Ureter (tissue), 1 donor: ENCODE results near the gene KCTD8. TPM values are rescaled to one million over a fixed set of nuclear protein-coding genes. Genes with fewer than 3 reads are reported as not detected.
"Not testable (repeated sequence)": the region's sequence is repeated elsewhere in the genome, so short reads cannot be mapped to it uniquely, and the experiment has no call there.

Source experiments
- DNase-seq: peaks from one replicate; pipeline ENCODE4 v3.0.0-alpha.2; 2020; ENCODE audit warnings: low spot score
- total RNA-seq: library from RNA; stranded (reverse); gene quantifications from one replicate; pipeline ENCODE4 v1.2.4, GENCODE V29; 2023
- donor health status: DM: yes; HTN: yes; CAD: no.

The KCTD8 gene
- total RNA-seq, 1 donor from 2014 or later = 1.0 TPM

DNA sequence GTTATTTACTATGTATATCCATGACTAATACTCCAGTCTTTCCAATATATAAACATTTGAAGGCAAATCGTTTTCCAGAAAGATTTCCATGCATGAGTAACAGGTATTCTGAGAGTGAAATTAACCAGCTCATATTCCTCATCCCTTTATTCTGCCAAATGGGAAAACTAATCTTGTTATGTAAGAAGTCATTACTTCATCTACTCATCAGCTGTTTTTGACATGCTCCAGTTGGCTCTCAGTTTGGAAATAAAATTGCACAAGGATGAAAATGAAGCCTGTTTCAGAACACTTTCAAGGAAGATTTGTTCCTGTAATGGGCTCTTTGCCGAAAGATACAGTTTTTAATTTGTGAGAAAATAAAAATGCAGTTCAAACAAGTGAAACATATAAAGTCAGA, 121.9 kb downstream of the KCTD8 start:
- DNase-seq = no peak

DNA sequence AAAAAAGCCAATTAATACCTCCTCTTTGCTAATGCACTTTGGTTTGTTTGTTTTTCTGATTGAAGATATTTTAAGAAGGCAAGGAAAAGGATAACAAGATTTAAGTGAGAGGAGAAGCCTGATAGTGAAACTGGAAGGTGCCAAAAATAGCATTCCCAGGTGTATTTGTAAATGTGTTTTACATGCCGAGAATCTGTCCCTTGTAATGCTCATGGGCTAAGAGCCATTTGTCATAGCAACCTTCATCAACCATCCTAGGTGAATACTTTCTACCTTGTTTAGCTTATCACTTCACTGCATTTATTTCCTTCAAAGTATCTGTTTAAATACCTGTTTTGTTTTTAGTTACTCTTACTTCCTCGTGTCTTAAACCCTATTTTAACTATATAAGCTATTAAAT, 127.8 kb downstream of the KCTD8 start:
- no peak for DNase-seq

DNA sequence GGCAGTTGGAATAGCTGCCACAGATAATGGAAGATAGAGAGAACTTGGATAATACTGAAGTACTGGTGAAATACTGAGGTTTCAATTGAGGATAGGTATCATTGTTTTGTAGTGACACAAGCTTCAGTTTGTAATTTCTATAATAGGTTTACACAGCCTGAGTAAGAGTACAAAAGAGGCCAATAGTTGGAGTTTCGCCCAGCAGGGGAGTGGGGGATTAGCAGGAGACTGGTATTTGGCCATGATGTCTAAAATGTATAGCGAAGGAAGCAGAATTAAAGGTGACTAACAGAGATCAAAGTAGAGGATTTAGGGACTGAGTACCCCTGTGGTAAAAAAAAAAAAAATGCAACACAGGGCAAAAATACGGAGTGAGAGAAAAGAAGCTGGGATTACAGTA, 129.5 kb downstream of the KCTD8 start:
- no peak for DNase-seq

DNA sequence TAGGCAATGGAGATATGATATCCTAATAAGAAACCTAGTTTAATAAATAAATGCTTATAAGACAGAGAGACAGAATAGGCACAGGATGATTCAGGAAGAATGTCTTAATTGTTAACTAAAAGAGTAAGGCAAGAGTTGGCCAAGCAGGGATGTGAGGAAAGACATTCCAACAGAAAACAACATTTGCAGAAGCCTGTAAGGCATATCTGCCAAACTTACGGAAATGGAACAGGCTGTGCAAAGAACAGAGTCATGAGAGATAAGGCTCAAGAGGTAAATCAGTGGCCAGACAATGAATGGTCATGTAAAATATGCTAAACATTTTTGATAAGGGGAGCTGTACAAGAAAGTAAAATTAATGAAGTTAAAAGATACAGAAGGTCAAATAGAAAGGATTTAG, 134.9 kb downstream of the KCTD8 start:
- DNase-seq = no peak

DNA sequence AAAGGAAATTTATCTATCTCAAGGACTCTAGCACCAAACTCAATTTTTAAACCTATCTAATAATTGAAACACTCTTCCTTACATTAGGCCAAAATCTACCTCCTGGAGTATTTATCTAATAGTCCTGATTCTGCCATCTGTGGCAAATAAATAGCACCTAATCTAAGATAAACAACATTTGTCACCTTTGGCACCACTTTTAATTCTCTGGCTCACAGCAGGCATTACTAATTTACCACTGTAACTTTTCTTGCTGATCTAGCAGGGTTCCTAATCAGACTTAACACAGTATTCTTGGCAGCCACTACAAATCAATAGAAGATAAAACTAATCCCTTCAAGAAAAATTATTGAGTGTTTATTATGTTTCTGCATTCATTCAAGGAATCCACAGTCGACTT, 161.1 kb downstream of the KCTD8 start:
- DNase-seq = no peak

DNA sequence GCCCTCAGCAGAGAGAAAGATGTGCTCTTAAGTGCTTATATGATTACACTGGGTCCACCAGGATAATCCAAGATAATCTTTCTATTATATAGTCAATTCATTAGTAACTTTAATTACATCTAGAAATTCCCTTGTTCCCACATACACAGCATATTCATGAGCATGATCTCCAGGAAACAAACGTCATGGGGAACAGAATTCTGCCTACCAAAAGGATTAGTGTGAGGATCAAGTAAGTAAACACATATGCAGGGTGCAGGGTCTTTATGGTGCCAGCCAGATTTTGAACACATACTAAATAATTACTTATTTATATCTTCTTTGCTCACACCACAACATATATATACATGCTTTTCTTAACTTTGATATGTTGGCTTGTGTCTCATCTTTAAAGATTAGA, 169.1 kb downstream of the KCTD8 start:
- no peak for DNase-seq

DNA sequence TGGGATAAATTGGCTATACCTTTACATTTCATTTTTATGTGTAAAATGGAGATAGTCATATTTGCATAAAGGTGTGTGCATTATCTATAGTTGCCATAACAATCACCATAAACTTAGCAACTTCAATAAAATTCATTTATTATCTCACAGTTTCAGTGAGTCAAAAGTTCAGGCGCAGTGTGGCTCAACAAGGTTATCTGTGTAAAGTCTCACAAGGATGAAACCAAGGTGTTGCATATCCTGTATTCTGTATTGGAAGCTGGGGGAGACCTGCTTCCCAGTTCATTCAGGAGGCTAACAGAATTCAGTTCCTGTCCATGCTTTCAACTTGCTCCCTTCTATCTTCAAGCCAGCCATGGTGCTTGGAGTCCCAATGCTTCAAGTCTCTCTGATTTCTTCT, 169.5 kb downstream of the KCTD8 start:
- DNase-seq = no peak

DNA sequence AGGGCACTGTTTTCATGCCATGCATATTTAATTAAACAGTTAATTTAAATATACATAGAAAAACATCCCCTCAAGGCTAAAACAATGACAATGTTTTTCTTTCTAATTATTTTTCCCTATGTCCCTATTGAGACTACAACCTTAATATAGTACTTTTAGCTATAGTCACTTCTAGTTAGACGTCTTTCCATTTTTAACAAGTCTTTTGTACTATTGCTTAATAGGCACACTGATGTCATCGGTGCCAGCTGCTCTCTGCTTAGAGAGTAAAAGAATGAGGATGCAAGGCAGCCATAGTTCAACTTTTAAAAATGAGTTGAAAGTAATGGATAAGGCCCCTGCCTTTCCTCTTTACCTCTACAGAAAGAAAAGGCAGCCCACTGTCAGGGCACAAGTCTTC, 191.1 kb downstream of the KCTD8 start:
- no peak for DNase-seq

DNA sequence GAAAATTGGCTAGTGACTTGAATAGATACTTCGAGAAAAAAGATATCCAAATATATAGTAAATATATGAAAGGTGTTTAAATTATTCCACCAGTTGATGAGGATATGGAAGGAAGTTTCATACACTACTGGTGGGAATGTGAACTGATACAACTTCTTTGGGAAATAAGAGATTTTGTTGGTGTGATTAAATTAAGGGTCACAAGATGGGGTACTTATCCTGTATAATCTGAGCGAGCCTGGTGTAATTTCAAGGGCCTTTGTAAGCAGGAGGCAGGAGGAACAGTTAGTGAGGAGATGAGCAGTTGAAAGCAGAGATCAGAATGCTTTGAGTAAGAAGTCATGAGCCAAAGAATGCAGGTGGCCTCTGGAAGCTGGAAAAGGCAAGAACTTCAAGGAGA, 192.2 kb downstream of the KCTD8 start:
- no peak for DNase-seq

DNA sequence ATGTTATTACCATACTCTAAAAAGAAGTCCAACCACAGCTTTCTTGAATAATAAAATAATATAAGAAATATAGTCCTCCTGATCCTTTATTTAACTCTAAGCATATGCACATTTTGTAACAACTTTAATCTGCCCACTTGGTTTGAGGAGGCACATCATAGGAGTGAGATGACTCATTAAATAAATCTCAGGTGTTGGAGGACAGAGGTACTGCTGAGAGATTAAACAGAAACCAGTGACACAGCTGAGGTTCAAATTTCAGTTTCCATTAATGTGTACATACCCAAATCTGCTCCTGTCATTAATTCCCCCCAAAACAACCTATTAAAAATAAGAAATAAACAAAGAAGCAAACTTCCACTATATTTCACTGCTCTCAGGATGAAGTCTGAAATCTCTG, 211.0 kb downstream of the KCTD8 start:
- no peak for DNase-seq

DNA sequence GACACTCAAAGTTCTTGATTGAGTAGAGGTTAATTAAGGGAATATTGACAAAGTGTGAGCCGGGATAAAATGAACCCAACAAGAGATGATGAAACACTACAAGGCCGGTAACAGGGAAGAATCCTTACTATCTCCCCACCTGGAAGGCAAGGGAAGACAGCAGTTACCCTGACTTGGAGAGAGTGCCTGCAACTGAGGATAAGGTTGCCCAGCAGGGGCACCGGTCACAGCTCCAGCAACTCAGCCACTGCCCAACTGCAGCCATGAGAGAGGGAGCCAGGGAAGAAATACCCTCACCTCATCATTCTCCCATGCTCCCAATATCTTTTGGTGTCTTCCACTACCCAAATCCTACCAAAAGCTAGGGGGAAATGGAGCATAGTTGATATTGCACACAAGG, 212.7 kb downstream of the KCTD8 start:
- DNase-seq = no peak

DNA sequence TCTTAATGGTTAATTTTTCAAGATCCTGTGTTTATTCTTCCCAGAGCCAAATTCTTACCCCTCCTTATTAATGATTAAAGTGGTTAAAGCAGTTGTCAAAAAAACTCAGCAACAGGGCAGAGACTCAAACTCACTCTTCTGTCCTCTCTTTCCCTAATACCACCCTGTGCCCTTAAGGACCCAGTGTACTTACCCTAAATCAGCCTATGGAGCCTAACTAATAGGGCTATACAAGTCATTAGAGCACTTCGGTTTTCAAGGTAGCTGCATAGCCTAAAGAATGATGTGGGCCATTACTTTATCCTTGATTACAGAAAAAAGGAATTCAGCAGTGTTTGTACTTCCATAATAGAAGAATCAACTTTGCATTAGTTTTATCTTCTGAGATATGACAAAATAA, 216.3 kb downstream of the KCTD8 start:
- DNase-seq = no peak

DNA sequence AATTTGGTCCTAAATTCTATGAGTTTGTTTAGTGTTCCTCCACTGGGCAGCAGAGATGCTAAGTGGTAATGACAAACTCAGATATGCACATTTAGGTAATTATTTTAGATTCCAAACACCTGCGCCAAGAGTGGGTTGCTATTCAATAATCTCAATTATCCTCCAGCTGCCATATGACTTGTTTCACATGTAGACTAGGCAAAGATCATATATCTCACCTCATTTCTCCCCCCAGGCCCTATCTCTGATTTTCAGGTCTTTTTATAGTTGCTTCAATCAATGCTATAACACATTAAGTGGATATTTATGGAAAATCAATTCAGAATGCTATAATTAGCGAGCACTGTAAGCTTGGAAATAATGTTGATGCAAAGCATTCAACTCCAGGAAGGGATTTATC, 217.6 kb downstream of the KCTD8 start:
- DNase-seq = no peak

DNA sequence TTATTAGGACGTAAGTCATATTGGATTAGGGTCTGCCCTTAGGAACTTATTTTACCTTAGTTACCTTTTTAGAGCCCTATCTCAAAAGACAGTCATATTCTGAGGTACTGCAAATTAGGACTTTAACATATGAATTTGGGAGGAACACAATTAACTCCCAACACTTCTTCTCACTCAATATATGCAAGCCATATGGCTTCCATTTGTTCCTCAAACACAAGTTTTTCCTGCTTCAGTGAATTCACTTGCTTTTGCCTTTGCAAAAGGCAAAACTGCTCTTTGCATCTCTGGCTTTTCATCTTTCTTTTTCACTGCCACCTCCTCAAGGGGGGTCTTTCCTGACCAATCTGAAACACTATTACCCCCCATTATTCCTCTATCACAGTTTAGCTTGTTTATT, 220.3 kb downstream of the KCTD8 start:
- no peak for DNase-seq

DNA sequence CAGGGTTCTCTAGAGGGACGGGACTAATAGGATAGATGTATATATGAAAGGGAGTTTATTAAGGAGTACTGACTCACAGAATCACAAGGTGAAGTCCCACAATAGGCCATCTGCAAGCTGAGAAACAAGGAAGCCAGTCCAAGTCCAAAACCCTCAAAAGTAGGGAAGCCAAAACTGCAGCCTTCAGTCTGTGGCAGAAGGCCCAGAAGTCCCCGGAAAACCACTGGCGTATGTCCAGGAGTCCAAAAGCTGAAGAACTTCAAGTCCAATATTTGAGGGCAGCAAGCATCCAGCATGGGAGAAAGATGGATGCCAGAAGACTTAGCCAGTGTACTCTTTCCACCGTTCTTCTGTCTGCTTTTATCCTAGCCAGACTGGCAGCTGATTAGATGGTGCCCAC, 227.2 kb downstream of the KCTD8 start:
- DNase-seq = no peak

DNA sequence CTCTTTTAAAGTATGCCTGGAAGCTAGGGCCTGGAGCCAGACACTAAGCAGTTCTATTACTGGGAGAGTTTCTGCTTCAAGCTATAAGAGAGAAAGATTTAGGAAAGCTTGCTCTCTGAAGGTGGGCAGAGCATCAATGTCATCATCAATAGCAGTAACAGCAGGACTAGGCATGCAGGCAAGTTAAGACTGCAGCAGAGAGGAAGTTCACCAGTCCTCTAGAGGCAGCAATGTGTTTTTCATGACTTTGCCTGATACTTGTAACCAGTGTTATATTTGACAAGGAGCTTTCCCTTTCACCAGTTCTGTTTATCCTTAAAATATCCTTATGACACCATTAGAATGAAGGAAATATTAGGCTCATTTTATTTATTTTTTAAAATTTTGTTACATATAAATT, 237.9 kb downstream of the KCTD8 start:
- DNase-seq = no peak

DNA sequence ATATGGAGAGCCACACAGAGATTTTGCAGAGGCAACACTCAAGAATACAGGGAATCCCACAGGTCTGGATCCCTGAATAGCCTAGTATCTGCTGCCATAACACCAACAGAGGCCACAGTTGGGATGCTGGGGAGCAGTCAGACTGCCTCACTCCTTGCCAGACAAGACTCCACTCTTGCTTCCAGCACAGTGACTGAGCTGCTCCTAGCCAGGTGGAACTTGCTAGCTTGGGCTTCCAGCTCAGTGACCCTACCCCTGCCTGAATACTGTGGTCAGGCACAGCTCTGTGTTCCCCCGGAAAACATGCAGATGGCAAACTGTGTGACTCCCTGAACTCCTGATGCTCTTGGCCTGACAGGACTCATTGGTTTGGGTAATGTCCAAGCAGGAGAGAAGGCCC, 251.8 kb downstream of the KCTD8 start:
- DNase-seq = no peak

DNA sequence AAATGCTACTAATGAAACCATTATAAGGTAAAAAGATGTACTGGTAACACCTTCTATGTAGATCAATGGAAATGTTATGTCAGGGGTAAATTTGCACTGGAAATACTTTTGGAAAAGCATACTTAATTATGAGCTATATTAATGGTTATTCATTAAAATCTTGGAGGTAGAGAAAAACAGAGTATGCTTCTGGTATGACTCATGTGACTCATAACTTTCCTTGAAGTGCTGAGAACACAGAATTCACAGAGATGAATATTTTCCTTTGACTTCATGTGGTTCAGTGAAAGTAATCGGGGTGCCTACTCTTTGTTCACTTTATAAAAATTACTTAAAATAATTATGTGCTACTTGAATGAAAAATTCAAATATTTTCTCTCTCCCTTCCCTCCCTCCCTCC, 254.2 kb downstream of the KCTD8 start:
- no peak for DNase-seq

DNA sequence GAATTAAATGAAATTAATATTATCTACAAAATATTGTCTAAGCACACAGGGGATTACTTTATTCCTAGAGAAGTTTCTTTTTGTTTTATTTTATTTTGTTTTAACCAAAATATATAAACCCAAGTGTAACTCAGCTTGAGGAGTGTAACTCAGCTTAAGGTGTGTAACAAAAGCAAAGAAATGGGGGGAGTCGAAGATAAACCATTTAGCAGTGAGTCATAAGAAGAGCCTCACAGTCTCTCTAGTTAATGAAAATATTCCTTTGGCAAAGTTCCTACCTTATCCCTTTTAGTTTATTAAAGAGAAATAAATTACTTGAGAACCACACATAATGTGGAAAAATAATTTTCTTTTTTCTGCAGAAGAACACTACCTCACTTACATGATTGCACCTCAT, 261.8 kb downstream of the KCTD8 start:
- DNase-seq = no peak

DNA sequence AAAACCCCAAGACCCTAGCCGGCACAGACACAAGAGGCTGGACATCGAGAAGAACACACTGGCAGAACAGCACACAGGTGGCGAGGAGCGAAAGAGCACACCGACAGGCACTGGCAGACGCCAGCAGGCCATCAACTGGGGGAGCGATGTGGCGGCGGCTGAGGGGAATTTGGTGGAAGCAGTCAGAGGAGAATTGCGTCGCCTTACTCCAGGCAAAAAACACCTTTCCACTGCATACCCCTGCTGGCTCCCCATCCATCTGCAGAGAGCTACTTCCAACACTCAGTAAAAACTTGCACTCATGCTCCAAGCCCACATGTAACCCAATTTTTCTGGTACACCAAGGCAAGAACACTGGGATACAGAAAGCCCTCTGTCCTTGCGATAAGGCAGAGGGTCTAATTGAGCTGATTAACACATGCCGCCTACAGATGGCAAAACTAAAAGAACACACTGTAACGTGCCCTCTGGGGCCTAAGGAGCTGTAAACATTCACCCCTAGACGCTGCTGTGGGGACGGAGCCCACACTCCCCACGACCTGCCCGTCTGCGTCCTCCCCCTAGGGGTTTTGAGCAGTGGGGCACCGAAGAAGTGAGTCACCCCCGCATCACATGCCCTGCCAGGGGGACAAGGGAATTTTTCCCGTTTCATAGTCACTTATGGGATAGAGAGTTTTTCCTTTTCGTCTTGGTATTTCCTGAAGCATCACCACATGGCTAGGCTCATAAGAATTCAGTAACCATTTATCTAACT, 262.3 kb downstream of the KCTD8 start:
- DNase-seq = no peak

DNA sequence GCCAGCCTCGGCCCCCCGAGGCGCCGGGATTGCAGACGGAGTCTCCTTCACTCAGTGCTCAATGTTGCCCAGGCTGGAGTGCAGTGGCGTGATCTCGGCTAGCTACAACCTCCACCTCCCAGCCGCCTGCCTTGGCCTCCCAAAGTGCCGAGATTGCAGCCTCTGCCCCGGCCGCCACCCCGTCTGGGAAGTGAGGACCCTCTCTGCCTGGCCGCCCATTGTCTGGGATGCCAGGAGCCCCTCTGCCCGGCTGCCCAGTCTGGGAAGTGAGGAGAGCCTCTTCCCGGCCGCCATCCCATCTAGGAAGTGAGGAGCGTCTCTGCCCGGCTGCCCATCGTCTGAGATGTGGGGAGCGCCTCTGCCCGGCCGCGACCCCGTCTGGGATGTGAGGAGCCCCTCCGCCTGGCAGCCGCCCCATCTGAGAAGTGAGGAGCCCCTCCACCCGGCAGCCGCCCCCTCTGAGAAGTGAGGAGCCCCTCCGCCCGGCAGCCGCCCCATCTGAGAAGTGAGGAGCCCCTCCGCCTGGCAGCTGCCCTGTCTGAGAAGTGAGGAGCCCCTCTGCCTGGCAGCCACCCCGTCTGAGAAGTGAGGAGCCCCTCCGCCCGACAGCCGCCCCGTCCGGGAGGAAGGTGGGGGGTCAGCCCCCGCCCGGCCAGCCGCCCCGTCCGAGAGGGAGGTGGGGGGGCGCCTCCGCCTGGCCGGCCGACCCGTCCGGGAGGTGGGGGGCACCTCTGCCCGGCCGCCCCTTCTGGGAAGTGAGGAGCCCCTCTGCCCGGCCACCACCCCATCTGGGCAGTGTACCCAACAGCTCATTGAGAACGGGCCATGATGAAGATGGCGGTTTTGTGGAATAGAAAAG, 266.9 kb downstream of the KCTD8 start:
- DNase-seq = not testable (repeated sequence)

DNA sequence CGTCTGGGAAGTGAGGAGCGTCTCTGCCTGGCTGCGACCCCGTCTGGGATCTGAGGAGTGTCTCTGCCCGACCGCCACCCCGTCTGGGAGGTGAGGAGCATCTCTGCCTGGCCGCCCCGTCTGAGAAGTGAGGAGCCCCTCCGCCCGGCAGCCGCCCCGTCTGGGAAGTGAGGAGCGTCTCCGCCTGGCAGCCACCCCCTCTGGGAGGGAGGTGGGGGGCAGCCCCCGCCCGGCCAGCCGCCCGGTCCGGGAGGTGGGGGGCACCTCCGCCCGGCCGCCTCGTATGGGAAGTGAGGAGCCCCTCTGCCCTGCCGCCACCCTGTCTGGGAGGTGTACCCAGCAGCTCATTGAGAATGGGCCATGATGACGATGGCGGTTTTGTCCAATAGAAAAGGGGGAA, 280.8 kb downstream of the KCTD8 start:
- DNase-seq = not testable (repeated sequence)

DNA sequence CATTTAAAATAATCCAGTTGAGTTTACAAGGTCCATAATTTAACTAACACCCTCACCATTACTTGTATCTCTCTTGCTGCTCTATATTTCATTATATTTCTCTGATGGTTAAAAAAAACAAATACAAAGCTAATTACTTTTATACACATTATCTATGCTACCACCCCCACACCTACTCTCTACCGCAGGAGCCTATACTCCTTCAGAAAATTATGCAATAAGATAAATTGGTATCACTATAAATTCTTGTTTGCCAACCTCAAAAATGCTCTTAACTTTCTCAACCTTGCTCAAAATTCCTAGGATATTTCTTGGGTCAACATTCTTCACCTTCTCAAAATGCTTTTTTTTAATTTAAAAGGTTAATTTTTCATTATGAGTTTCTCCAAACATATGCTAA, 282.7 kb downstream of the KCTD8 start:
- DNase-seq = no peak
